HG03457 (cell line): ENCODE data around the gene SFTA2.
"Not testable (repeated sequence)": the region's sequence is repeated elsewhere in the genome, so short reads cannot be mapped to it uniquely, and the experiment has no call there.

Experiments used
- ATAC-seq: cut with Tn5 transposase; IDR thresholded peaks from one replicate; pipeline ENCODE4 v1.9.1; 2021; ENCODE audit warnings: moderate number of reproducible peaks; ENCODE audit not compliant: unreplicated experiment

SFTA2 gene

GRCh38 chr6:30931969-30932645 lies at the start of gene SFTA2:
SFTA2 (minus strand) TSS chr6:30932170; CDS start chr6:30932096, 74 bp downstream.
- ATAC-seq: no peak

- ATAC-seq: no peak
Observed at GRCh38 chr6:30979690-30980089, 47.7 kb upstream of the SFTA2 start.

- ATAC-seq: no peak
Observed at GRCh38 chr6:30979141-30979540, 47.2 kb upstream of the SFTA2 start.

DNA sequence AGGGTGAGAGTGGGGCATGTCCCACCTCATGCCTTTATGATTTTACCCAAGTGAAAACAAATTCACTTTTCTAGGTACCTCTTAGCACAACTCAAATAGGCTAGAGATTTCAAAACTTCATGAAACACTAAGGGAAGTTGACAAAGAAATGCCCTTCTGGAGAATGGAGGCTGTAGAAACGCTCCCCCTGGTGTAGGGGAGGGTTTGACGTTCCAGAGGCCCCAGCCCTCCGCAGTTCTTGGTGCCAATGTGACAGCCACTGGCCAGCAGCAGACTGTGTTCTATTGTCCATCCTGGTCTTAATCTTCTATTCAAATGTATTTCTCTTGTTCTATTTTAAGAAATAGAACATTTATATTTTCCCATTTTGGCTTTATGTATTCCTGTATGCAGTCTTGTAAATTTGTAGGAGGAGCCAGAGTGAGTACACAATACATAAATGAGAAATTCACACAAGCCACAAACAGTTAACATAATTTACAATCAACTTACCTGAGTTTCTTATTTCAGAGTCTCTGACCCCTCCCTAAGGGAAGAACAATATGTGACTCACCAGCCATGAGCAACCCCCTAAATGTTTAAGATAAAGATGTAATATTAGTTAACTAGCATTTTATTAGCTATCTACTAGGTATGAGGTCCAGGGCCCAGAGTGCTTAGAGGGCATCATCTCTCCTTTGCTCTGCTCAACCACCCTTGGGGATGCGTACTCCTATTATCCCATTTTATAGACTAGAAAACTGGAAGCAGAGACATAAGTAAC lies 42.7 kb upstream of the SFTA2 start:
- ATAC-seq: no peak

DNA sequence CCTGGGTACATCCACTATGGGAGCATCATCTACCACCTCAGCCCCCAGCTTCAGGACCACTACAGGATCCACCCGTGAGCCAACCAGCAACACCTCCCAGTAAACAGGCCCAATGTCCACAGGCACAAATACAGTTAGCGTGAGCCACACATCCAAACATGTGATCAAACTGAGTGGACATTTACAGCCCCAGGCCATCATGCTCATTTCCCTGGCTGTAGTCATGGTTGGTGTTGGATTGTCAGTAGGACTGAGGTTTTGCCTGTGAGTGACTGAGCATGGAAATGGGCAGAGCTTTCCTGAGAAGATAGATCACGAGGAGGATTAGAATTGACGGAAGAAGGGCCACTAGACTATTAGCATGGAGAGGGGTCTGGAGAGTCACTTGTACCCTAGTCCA lies 40.8 kb upstream of the SFTA2 start:
- no peak for ATAC-seq

DNA sequence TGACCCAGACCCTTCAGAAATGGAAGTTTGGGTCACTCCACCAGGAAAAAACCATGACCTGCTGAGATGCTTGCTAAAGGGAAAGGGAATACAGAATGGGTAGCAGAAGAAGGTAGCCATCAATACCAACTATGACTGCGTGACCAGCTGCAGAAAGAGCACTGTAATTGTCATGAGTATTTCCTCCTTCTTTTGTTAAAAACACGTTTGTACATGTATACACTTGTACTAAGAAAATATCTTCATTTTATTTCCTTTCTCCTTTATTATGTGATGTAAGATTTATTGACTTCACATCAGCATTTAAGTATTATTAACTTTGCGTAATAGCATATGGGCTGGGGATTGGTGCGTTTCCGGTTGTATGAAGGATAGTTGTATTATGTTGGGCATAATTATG lies 39.0 kb upstream of the SFTA2 start:
- ATAC-seq: no peak

DNA sequence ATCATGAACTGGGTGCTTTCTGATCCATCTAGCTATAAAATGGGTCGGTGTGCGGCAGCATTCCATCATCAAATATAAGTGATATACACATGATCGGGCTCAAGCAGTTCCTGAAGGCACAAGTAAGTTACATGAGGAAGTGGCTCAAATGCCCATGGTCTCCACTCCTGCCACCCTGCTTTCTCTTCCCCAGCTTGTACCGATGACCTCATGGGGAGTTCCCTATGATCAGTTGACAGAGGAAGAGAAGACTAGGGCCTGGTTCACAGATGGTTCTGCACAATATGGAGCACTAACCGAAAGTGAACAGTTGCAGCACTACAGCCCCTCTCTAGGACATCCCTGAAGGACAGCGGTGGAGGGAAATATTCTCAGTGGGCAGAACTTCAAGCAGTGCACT lies 37.2 kb upstream of the SFTA2 start:
- ATAC-seq: not testable (repeated sequence)

- ATAC-seq: no peak
Observed at GRCh38 chr6:30966154-30966553, 34.2 kb upstream of the SFTA2 start.

DNA sequence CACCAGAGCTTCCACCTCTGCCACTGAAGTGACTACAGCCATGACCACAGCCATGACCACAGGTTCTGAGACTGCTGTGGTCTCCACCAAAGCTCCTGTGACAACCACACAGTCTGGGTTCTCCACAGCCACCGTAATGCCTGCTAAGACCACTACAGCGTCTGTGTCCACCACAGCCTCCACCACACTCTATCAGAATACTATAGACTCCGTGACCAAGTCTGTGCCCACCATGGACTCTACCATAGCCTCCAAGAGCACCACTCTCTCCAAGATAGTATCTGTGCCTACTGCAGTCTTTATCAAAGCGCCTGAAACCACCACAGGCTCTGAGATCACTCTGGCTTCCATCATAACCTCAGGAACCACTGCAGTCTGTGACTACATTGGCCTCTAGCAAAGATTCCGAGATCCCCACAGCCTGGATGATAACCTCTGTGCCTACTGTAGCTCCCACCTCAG lies 33.2 kb upstream of the SFTA2 start:
- ATAC-seq: no peak

GRCh38 chr6:30964075-30964474 lies 32.1 kb upstream of the SFTA2 start:
- ATAC-seq: no peak

DNA sequence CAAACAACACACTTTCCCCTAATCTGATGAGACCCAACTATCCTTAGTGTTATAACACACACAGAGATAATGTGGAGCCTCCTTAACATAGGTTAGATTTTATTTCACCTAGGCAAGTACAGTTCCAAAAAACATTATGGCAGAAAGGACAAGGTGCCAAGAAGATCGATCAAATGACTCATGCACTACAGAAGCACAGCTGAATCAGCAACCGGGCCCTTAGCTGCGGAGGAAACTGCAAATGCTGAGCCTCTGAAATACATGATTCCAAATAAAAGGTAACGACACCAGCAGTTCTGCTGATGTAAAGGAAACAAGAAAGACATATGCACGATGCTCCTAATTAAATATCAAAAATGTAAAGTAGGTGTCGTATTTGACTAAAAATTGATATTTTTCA lies 31.7 kb upstream of the SFTA2 start:
- no peak for ATAC-seq

DNA sequence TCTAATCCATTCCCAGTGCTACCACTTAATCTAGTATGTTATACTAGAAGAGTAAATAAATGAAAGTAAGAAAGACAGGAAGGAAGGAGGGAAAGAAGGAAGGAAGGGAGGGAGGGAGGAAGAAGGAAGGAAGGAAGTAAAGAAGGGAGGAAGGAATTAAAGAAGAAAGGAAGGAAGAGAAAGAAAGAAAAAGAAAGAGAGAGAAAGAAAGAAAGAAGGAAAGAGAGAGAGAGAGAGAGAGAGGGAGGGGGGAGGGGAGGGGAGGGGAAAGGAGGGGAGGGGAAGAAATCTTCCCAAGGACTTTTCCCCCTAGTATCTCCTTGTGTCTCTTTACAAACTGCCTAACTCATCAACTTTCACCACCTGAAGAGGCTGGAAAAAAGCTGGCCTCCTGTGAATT lies 30.7 kb upstream of the SFTA2 start:
- no peak for ATAC-seq

GRCh38 chr6:30960907-30961673 lies 29.1 kb upstream of the SFTA2 start:
- ATAC-seq: no peak

- no peak for ATAC-seq
Observed at GRCh38 chr6:30957716-30958115, 25.7 kb upstream of the SFTA2 start.

GRCh38 chr6:30955367-30956042 lies 23.5 kb upstream of the SFTA2 start:
- ATAC-seq: no peak

DNA sequence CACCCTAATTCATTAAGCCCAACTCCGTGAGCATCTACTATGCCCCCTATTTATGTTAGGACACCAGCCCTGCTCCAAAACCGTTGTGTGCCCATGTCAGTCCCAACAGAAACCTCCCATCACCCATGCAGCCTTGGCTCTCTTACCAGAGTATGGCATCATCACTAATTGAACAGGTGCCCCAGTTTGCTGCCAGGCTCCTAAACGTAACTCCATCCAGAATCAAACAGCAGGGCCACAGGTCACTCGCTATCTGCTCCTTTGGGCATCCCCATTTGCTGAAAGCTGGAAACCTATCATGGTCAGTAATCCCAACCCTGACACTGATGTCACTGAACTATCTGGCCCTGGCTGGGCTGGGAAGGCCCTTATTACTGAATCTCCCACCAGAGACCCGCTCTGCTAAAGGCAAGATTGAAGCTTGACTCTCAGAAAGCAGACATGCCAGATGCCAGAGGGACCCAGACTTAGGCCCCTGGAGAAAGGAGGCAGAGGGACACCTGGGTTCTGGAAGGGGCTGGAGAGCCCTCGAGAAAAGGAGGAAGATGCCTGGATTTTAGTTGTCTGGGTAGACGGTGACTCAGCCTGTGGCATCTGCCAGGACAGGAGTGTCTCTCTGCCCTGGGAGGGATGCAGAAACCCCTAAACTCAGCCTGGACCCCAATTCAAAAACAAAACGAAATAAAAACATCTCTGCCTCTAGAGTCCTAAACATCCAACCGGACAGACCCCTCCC lies 22.8 kb upstream of the SFTA2 start:
- ATAC-seq: no peak

DNA sequence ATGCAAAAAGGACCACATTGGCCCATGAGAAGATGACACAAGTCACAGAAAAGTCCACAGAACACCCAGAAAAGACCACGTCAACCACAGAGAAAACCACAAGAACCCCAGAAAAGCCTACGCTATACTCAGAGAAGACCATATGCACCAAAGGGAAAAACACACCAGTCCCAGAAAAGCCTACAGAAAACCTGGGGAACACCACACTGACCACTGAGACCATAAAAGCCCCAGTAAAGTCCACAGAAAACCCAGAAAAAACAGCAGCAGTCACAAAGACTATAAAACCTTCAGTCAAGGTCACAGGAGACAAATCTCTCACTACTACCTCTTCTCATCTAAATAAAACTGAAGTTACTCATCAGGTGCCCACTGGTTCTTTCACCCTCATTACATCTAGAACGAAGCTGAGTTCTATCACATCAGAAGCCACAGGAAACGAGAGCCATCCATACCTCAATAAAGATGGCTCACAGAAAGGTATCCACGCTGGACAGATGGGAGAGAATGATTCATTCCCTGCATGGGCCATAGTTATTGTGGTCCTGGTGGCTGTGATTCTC lies 20.0 kb upstream of the SFTA2 start:
- ATAC-seq: no peak

GRCh38 chr6:30948811-30949210 lies 16.8 kb upstream of the SFTA2 start:
- ATAC-seq: no peak

DNA sequence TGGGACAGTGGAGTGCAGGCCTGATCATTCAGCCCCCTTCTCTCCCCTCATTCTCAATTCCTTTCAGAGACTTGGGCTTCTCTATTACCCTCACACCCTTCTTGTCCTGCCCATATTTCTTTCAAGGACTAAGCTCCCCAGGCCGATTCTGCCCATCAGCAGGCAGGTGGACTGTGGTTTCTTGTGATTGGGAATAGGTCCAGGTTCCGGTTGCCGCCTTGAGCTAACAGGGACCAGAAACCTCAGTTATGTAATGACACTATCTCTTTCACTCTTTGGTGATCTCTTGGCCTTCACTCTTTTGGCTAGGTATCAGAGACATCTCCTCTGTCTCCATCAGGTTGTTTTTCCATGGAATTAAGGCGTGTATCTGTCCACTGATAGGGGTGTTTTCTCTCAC lies 15.3 kb upstream of the SFTA2 start:
- ATAC-seq: no peak

DNA sequence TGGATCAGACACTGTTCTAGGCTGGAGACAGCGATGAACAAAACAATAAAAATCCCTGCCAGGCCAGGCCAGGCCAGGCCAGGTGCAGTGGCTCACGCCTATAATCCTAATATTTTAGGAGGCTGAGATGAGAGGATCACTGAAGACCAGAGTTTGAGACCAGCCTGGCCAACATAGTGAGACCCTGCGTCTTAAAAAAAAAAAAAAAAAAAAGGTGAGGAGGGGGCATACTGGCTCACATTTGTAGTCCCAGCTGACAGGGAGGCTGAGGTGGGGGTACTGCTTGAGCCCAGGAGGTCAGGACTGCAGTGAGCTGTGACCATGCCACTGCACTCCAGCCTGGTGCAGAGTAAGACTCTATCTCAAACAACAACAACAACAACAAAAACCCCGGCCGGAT lies 13.3 kb upstream of the SFTA2 start:
- ATAC-seq: no peak
